ENCODE measurements around the gene ROGDI. TPM values are rescaled to one million over a fixed set of nuclear protein-coding genes. Genes with fewer than 3 reads are reported as not detected.
A peak's percentile ranks its signal among the peaks of the same experiment; 100 is the strongest.

ROGDI gene
- total RNA-seq, 3 donors from 2014 or later (not counting 1 experiment from before 2014, with no cell fraction given) = 6.6 to 15.5 (median 7.5) TPM

DNA sequence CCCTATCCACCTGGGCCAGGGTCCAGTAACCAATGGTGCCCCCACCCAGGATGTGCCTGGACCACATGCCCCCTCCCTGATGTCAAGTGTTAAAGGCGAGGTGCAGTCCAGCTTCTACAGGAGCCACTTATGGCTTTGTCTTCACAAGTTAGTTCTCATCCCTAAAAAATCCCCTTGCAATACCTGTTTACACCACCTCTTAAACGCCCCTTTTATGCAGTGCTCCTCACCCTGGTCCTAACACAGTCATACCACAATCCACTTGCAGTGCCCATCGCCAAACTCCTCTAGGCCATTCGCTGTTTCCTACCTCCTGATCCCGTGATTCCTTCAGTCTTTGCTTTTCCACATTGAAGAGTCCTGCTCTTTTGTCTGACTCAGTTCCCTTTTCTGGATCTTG lies 37.5 kb upstream of the ROGDI start:
- Histone ChIP-seq H3K36me3 (ENCODE audit: control insufficient read depth, insufficient read depth, low read length) (peaks cover 66% of the 10 kb centered on the region), H3K9me3 (ENCODE audit: control insufficient read depth, insufficient read depth, low read length) (no peaks in the 10 kb centered on the region), H3K4me1 (ENCODE audit: control insufficient read depth, insufficient read depth, low read length) (no peaks in the 10 kb centered on the region), H3K4me3 (ENCODE audit: low read length) (no peak overlapping the region), H3K27me3 (ENCODE audit: control insufficient read depth, insufficient read depth, low read length) (no peaks in the 10 kb centered on the region), H3K27ac (ENCODE audit: low read length) (no peak overlapping the region)
- Mint-ChIP-seq H3K27me3 (ENCODE audit: low read depth in 2 of 2) (no peaks in the 10 kb centered on the region), H3K27ac (peak overlapping the region in 1 of 2 donors; percentile 41), H3K4me1 (peaks cover 9 to 12% of the 10 kb centered on the region in 2 donors), H3K36me3 (no peaks in the 10 kb centered on the region), H3K4me3 (no peak overlapping the region), H3K9me3 (no peaks in the 10 kb centered on the region)
- TF ChIP-seq, protein P1, sequence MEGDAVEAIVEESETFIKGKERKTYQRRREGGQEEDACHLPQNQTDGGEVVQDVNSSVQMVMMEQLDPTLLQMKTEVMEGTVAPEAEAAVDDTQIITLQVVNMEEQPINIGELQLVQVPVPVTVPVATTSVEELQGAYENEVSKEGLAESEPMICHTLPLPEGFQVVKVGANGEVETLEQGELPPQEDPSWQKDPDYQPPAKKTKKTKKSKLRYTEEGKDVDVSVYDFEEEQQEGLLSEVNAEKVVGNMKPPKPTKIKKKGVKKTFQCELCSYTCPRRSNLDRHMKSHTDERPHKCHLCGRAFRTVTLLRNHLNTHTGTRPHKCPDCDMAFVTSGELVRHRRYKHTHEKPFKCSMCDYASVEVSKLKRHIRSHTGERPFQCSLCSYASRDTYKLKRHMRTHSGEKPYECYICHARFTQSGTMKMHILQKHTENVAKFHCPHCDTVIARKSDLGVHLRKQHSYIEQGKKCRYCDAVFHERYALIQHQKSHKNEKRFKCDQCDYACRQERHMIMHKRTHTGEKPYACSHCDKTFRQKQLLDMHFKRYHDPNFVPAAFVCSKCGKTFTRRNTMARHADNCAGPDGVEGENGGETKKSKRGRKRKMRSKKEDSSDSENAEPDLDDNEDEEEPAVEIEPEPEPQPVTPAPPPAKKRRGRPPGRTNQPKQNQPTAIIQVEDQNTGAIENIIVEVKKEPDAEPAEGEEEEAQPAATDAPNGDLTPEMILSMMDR (IDR thresholded peaks at IDR 0.05) = no peak
- intact Hi-C loops (cut with micrococcal nuclease) = loop anchor here (10.0 kb wide), 1 partner anchor 255 kb away; the partner anchor contains the start of gene EEF2KMT
- DNase-seq (no peak), ATAC-seq (no peak)
- 93% methylated on average over 5 of the region's 5 CpGs for WGBS (ENCODE audit: insufficient coverage)

DNA sequence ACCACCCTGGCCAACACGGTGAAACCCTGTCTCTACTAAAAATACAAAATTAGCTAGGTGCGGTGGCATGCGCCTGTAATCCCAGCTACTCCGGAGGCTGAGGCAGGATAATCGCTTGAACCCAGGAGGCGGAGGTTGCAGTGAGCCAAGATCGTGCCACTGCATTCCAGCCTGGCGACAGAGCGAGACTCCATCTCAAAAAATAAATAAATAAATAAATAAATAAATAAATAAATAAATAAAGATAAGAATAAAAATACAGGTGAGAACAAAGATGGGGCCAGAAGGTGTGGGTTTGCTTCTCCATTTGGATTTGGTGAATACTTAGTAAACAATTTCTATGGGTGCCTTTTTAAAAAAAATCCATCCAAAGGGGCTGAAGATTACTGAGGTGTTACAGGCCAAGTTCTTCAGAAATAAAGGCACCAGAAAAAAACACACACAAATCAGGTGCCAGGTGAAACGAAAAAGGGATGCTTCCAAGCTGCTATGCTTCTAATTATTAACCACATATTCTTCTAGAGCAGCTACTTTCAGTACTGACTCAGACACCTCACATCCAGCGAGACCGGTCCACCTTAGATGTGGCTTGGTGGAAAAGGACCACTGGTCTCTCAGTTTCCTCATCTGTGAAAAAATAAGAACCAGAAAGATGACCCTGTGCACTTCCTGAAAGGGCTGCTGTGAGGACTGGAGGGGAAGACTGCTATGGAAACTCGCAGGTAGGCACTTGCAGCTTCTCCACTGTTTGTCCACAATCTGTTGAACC lies 35.5 kb upstream of the ROGDI start:
- H3K4me3 Mint-ChIP-seq = no peak overlapping the region
- ATAC-seq (no peak), DNase-seq (no peak)
- no peaks in the 10 kb centered on the region for H3K27me3 Mint-ChIP-seq (ENCODE audit: low read depth in 2 of 2)
- H3K27ac ChIP-seq (ENCODE audit: low read length) = no peak overlapping the region
- 83% methylated on average over 11 of the region's 13 CpGs for WGBS (ENCODE audit: insufficient coverage)
- H3K27me3 ChIP-seq (ENCODE audit: control insufficient read depth, insufficient read depth, low read length) = no peaks in the 10 kb centered on the region
- H3K4me1 Mint-ChIP-seq = peaks cover 12 to 14% of the 10 kb centered on the region in 2 donors
- H3K27ac Mint-ChIP-seq = no peak overlapping the region
- no peaks in the 10 kb centered on the region for H3K9me3 ChIP-seq (ENCODE audit: control insufficient read depth, insufficient read depth, low read length)
- H3K36me3 ChIP-seq (ENCODE audit: control insufficient read depth, insufficient read depth, low read length) = peaks cover 61% of the 10 kb centered on the region
- H3K4me1 ChIP-seq (ENCODE audit: control insufficient read depth, insufficient read depth, low read length) = no peaks in the 10 kb centered on the region
- H3K36me3 Mint-ChIP-seq = peaks cover 1% of the 10 kb centered on the region
- H3K4me3 ChIP-seq (ENCODE audit: low read length) = no peak overlapping the region
- no peaks in the 10 kb centered on the region for H3K9me3 Mint-ChIP-seq
- intact Hi-C loops (cut with micrococcal nuclease) = no loop called here
- TF ChIP-seq, protein P1 (IDR thresholded peaks at IDR 0.05) = no peak

DNA sequence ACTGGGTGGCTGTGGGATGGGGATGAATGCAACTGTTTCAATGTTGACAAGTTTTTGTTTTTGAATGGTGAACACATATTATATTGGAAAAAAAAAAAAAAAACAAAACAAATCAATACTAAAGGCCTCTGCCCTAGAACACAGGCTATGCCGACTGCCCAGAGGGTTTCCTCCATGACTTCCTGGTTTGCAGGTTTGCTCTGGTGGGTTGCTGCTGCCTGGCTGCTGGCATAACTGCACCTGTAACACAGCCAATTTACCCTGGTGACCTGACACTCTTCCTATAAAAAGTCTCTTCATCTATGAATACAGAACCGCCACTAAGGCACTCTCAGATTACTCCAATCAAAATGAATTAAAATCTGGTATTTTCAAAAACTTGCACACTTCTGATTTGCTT lies 34.3 kb upstream of the ROGDI start:
- no peak overlapping the region for H3K4me3 Mint-ChIP-seq
- H3K36me3 Mint-ChIP-seq = peaks cover 7% of the 10 kb centered on the region
- peaks cover 14 to 17% of the 10 kb centered on the region in 2 donors for H3K4me1 Mint-ChIP-seq
- no peaks in the 10 kb centered on the region for H3K9me3 Mint-ChIP-seq
- peak overlapping the region in 1 of 2 donors; percentile 40 for H3K27ac Mint-ChIP-seq
- Histone ChIP-seq H3K4me1 (ENCODE audit: control insufficient read depth, insufficient read depth, low read length) (no peaks in the 10 kb centered on the region), H3K4me3 (ENCODE audit: low read length) (no peak overlapping the region), H3K27me3 (ENCODE audit: control insufficient read depth, insufficient read depth, low read length) (no peaks in the 10 kb centered on the region), H3K36me3 (ENCODE audit: control insufficient read depth, insufficient read depth, low read length) (peaks cover 70% of the 10 kb centered on the region), H3K9me3 (ENCODE audit: control insufficient read depth, insufficient read depth, low read length) (no peaks in the 10 kb centered on the region), H3K27ac (ENCODE audit: low read length) (no peak overlapping the region)
- H3K27me3 Mint-ChIP-seq (ENCODE audit: low read depth in 2 of 2) = no peaks in the 10 kb centered on the region
- 95% methylated on average over 2 of the region's 2 CpGs for WGBS (ENCODE audit: insufficient coverage)
- TF ChIP-seq, protein P1 (IDR thresholded peaks at IDR 0.05) = no peak
- intact Hi-C loops (cut with micrococcal nuclease) = no loop called here
- no peak for ATAC-seq
- DNase-seq = no peak
